Measurements from ENCODE around the gene APP.

APP gene

GRCh38 chr21:26170471-26171257 lies at the start of gene APP:
TSS of gene APP (minus strand) at chr21:26170770. CDS start at chr21:26170620, 150 bp downstream.
- peak; percentile 48 to 55 for DNase-seq

- no peak for DNase-seq
Measured at GRCh38 chr21:26212220-26212619, 41.6 kb upstream of the APP start.

DNA sequence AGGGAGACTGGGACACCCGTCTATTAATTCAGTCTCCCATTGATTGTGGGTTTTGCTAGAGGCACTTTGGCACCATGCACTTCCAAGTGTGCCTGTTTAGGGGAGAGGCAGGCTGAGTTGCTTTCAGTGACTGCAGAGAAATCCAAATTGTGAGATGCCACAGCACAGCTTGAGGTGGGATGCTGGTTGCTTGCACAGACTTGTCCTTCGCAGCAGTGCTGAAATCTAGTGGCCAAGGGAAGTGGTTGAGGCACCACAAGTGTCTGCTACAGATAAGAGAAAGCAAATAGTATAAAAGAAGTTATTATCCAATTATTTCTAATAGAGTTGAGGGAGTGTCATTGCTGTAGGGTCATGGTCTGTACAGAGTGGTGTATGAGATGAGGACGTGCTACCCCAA lies 40.0 kb upstream of the APP start:
- DNase-seq = no peak

- no peak for DNase-seq
Measured at GRCh38 chr21:26207021-26207420, 36.5 kb upstream of the APP start.

DNA sequence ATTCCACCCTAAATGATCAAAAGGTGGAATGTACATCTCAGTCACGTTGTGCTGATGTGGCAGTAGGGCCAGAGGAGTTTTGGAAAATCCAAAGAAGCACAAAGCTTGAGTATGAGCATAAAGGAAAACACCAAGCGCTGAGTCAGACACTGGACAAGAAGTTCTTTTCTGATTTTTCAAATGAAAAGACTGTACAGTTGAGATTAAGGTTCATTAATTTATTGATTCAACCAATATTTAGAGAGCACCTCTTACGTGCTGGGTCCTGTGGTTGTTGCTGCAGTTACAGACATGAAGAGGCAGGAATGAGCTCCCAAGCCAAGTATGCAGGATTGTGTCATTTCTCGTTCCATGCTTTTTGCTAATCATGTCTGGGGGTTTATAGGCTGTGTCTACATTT lies 28.9 kb upstream of the APP start:
- DNase-seq = no peak

GRCh38 chr21:26195708-26196107 lies 25.1 kb upstream of the APP start:
- no peak for DNase-seq

GRCh38 chr21:26194811-26195251 lies 24.3 kb upstream of the APP start:
- DNase-seq = no peak

GRCh38 chr21:26194326-26194725 lies 23.8 kb upstream of the APP start:
- no peak for DNase-seq

DNA sequence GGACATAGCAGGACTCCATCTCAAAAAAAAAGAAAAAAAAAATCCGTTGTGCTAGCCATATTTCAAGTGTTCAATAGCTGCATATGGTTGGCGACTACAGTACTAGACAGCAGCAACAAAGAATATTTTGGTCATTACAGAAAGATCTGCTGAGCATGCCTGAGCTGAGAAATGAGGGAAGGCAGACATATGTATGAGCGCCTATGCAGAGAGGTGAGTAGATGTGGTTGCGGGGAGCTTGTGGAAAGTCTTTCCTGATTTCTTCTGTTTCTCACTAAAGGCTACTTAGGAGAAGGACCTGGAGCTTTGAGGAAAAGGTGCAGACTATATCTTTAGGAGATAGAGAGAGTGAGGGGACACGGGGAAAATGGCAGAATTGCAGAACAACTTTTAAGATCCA lies 21.0 kb upstream of the APP start:
- no peak for DNase-seq

DNA sequence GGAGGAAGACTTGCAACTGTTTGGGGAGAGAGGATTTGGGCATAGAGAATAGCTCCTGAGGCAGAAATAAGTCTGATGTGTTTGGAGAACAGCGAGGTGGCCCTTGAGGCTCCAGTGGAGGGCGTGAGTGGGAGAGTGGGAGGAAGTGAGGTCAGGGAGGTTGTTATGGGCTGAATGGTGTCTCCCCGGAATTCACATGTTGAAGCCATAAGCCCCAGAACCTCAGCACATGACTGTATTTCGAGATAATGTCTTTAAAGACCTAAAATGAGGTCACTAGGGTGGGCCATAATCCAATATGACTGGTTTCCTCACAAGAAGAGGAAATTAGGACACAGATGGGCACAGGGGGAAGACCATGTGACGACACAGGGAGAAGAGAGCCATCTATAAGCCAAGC lies 17.9 kb upstream of the APP start:
- DNase-seq = no peak

DNA sequence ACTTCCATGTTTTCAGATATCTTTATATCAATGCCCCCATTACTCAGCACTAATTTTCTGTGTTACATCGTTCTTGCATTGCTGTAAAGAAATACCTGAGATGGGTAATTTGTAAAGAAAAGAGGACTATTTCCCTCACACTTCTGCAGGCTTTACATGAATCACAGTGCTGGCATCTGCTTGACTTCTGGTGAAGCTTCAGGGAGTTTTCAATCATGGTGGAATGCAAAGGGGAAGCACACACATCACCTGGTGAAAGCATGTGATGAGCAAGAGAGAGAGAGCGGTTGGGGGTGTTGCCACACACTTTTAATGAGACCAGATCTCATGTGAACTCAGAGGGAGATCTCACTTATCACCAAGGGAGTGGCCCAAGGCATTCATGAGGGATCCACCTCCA lies 14.9 kb upstream of the APP start:
- DNase-seq = no peak

DNA sequence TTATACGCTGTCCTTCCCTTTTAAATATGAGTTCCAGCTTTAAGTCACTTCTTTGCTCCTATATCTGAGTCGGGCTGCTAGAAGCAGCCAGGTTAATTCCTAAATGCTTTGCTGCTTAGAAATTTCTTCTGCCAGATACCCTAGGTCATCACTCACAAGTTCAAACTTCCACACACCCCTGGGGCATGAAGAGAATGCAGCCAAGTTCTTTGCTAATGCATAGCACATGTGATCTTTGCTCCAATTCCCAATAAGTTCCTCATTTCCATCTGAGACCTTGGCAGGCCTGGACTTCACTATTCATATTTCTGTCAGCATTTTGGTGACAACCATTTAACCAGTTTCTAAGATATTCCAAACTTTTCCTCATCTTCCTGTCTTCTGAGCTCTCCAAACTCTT lies 14.5 kb upstream of the APP start:
- no peak for DNase-seq

DNA sequence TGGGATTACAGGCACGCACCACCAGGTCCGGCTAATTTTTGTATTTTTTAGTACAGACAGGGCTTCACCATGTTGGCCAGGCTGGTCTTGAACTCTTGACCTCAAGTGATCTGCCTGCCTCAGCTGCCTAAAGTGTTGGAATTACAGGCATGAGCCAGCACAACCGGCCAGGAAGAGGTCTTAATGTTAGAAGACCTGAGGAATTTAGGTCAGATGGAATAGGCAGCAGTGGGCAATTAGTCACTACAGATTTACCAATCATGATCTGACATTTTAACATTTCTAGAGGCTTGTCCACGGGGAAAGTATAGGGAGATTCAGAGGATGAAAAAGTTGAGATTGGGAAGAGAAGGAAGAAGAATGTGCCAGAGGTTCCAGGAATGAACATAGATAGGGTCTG lies 8.9 kb upstream of the APP start:
- no peak for DNase-seq

DNA sequence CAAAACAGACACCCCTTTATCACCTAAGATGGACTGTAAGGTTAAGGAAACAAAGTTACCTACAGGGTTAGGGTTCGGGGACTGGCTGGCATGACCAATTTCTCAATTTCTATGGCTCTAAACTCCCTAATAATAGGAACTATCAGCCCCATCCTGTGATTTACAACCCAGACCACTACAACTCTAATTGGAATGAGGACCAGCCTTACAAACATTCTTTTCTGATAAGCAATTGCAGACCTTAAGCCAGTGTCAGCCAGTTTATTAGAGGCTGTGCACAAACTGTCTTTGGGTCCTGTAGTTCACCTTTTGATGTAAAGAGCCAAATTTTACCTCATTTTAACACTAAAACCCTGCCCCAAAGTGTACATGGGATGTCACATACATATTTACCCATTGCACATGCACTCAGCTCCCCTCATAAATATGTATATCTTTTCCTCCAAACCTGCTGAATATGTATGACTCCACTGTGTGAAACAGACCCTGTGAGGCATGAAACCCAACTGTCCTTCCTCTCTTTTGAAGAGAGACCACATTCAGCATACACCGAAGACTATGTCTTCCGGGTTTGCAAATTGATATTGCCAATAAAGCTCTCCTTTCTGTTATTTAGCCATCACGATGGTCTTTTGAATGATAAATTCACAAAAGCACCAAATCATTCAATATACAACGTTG lies 7.3 kb upstream of the APP start:
- DNase-seq = no peak

- DNase-seq = no peak
Measured at GRCh38 chr21:26177187-26177586, 6.6 kb upstream of the APP start.

GRCh38 chr21:26171258-26172100 lies 909 bp upstream of the APP start:
- DNase-seq = no peak

DNA sequence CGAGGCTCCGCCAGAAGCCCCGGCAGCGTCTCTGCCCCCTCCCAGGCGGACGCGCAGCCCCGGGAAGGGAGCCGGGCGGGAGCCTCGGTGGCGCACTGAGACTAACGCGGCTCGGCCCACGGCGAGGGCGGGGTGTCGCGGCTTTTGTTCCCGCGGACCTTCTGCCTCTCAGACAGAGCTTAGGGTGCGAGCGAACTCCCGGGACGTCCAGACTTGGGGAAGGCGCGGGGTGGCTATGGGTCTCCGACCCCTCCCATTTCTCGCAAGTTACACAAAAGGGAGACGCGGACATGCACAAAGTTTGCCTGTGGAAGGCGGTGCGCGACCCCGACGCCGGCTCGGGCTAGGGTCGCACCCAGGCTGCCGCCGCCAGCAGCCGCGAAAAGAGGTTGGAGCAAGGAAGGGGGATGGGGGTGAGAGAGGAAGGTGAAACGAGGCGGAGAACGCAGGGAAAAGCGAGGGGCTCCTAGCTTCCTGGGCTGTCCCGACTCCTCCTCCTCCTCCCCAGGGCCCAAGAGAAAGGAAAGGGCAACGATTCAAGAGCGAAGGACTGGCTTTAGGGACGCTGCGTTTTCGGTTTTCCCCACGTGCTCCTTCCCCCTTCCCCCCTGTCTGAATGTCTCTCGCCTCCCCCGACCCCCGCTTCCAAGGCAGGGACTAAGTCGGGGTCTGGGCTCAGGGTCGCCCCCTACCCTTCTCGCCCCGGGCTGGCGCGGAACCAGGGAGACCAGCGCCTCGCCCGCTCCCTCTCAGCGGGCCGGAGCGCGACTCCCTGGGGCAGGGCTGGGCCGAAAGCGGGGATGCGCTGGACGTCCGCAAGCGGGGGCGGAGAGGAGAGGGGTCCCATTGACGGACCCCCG lies 729 bp downstream of the APP start:
- DNase-seq = no peak

DNA sequence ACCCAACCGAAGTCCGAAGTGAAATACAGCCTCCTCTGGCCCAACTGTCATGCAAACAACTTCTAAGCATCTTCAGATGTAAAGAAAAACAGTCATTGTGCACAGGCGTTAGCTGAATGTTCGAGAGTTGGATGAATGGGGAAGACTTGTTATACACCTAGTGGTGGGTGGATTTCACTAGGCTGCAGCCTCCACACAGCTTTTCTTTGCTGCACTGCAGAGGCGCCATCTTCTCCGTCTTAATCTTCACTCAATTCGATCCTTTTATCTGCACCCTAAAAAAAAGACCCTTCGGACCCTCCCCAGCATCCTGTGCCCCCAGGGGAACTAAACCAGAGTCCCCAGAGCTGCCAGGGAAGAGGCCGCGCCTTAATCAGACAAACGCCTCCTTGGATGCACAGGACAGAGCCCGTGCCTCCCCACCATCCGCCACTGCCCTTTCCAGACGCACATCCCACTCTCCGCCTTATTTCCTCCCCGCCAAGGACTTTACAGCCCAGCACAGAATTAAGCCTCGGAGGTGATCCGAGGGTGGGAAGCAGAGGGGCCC lies 1.4 kb downstream of the APP start:
- DNase-seq = peak in 1 of 2 experiments; percentile 4

DNA sequence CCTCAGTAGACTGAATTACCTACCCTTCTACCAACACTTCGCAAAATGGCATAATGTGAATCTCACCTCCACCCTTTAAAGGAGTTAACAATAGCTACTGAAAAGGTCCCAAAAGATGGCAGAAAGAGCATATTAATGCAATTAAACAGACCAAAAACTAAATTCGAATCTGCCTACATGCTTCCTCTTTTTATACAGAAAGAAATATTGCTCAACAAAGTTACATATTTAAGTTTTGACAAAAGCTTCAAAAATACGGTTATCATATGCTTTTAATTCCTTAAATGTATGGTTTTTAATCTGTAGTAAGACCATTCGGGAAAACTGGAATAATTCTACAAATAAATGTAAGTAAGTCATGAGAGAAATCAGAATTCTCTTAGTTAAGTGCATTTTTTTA lies 2.2 kb downstream of the APP start:
- no peak for DNase-seq

DNA sequence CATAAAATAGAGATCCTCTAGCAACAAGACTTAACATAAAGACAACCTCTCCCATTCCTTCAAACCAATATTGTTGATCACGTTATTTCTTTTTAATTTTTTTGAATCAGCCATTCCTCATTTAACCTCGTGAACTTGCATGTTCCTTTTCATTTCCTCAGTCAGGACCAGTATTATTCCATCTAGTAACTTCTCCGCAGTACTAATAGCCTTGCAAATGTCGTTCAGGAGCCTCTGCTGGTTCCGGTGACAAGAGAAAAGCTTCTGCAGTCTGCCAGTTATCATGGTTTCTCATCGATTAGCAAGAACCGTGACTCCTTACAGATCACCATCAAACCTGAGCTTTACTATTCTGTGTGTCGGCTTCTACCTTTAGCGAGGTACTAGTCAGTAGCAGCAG lies 3.0 kb downstream of the APP start:
- DNase-seq = no peak

DNA sequence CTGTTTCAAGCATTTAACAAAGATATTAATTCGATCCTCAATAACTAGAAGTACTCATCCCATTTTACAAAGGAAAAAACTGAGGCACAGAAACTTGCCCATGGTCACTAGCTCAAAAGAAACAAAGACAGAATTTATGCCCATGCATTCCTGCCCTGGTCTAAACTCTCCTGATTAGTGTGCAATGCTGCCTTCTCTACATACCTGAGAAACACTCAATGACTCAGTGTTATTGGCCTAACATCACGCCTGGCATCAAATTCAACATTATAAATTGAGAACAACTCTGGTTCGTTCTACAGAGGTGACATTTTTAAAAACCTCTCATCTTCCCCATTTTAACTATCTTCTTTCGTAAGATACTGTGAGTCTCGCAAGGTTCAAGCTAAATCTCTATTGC lies 5.2 kb downstream of the APP start:
- DNase-seq = no peak

DNA sequence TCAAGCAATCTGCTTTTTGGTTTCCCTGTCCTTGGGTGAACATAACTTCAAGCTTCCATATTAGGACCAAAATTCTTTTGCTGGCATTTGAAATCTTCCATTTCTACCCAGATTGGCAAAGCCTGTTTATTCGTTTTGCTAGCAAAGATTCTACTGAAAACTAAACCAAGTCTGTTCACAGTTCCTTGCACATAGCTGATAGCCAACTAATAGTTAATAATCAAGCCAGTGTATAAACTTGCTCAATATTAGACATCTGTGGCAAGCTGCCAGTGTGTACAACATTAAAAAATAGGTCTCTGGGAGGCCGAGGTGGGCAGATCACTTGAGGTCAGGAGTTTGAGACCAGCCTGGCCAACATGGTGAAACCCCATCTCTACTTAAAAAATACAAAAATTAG lies 6.3 kb downstream of the APP start:
- DNase-seq = no peak
